Activated CD4-positive, alpha-beta memory T cell treated with anti-CD3 and anti-CD28 coated beads for 36 hours (primary cell): Measurements from ENCODE around the gene PDYN. TPM values are rescaled to one million over a fixed set of nuclear protein-coding genes. Genes with fewer than 3 reads are reported as not detected.

ENCODE experiments used
- CTCF ChIA-PET: fragments of 350-600 bp; sonication (Branson Sonifier 250); formaldehyde crosslinking; loops from one replicate; lab custom pipeline; 2021; ENCODE audit warnings: antibody characterized with exemption, inconsistent platforms; lab: Charles Lee
- POLR2A ChIA-PET: fragments of 350-600 bp; sonication (Branson Sonifier 250); formaldehyde crosslinking; loops from one replicate; lab custom pipeline; 2021; ENCODE audit warnings: antibody characterized with exemption; lab: Charles Lee
- DNase-seq: peaks from one replicate; pipeline ENCODE4 v3.0.0-alpha.2; 2020
- H3K27ac Mint-ChIP-seq: one replicate; pipeline ENCODE4 v1.8.0; 2021; ENCODE audit warnings: mixed read lengths
- H3K27me3 Mint-ChIP-seq: one replicate; pipeline ENCODE4 v1.8.0; 2021; ENCODE audit warnings: mixed read lengths
- H3K36me3 Mint-ChIP-seq: one replicate; pipeline ENCODE4 v1.8.0; 2021; ENCODE audit warnings: mixed read lengths
- H3K4me1 Mint-ChIP-seq: one replicate; pipeline ENCODE4 v1.8.0; 2021; ENCODE audit warnings: low read depth, mixed read lengths
- H3K4me3 Mint-ChIP-seq: one replicate; pipeline ENCODE4 v1.8.0; 2021; ENCODE audit warnings: mild to moderate bottlenecking, mixed read lengths
- H3K9me3 Mint-ChIP-seq: one replicate; pipeline ENCODE4 v1.8.0; 2021; ENCODE audit warnings: mixed read lengths
- intact Hi-C: fragments of 100-400 bp; cut with micrococcal nuclease; formaldehyde crosslinking; loops from one replicate; pipeline ENCODE4 v1.15.1; 2023
- total RNA-seq, 2 experiments: library from RNA; stranded (reverse); gene quantifications; one replicate each; pipeline ENCODE4 v1.2.3, GENCODE V29; 2021

PDYN gene
- total RNA-seq, 2 experiments from 2014 or later = not detected

- no peak for DNase-seq
- no peak overlapping the region for H3K4me3 Mint-ChIP-seq
- no peaks in the 10 kb centered on the region for H3K9me3 Mint-ChIP-seq
- no peaks in the 10 kb centered on the region for H3K36me3 Mint-ChIP-seq
- ChIA-PET CTCF (interaction anchor here (0.6 kb wide), 1 partner anchor 363 kb away, joined by 3 read pairs; no protein-coding TSS in a partner anchor), POLR2A (no interaction called here)
- intact Hi-C loops = no loop called here
- no peak overlapping the region for H3K27ac Mint-ChIP-seq
- peaks cover 17% of the 10 kb centered on the region for H3K27me3 Mint-ChIP-seq
- no peaks in the 10 kb centered on the region for H3K4me1 Mint-ChIP-seq
These were observed 55.2 kb downstream of the PDYN start for GRCh38 chr20:1938464-1939269.

- ChIA-PET CTCF (no interaction called here), POLR2A (no interaction called here)
- intact Hi-C loops = no loop called here
These were observed 56.4 kb downstream of the PDYN start for GRCh38 chr20:1937316-1937976.

GRCh38 chr20:1935696-1936366, 58.0 kb downstream of the PDYN start:
- Mint-ChIP-seq H3K27me3 (peaks cover 27% of the 10 kb centered on the region), H3K9me3 (no peaks in the 10 kb centered on the region), H3K4me3 (no peak overlapping the region), H3K27ac (no peak overlapping the region), H3K4me1 (no peaks in the 10 kb centered on the region), H3K36me3 (no peaks in the 10 kb centered on the region)
- CTCF ChIA-PET = interaction anchor here (1.7 kb wide), 1 partner anchor 159 kb away, joined by 4 read pairs; no protein-coding TSS in a partner anchor
- POLR2A ChIA-PET = no interaction called here
- DNase-seq = no peak
- intact Hi-C loops = no loop called here

More at GRCh38 chr20:1937316-1937976, 56.4 kb downstream of the PDYN start:
- Mint-ChIP-seq H3K4me1 (no peaks in the 10 kb centered on the region), H3K9me3 (no peaks in the 10 kb centered on the region), H3K27ac (no peak overlapping the region), H3K27me3 (peaks cover 20% of the 10 kb centered on the region), H3K36me3 (no peaks in the 10 kb centered on the region), H3K4me3 (no peak overlapping the region)
- DNase-seq = no peak

GRCh38 chr20:1934721-1935573, 58.9 kb downstream of the PDYN start:
- Mint-ChIP-seq H3K4me1 (no peaks in the 10 kb centered on the region), H3K27me3 (peaks cover 28% of the 10 kb centered on the region), H3K27ac (no peak overlapping the region), H3K36me3 (no peaks in the 10 kb centered on the region), H3K4me3 (no peak overlapping the region), H3K9me3 (no peaks in the 10 kb centered on the region)
- intact Hi-C loops = no loop called here
- CTCF ChIA-PET = interaction anchor here (1.7 kb wide), 1 partner anchor 158 kb away, joined by 4 read pairs; no protein-coding TSS in a partner anchor
- no peak for DNase-seq
- POLR2A ChIA-PET = no interaction called here

GRCh38 chr20:1934156-1934555, 59.7 kb downstream of the PDYN start:
- Mint-ChIP-seq H3K36me3 (no peaks in the 10 kb centered on the region), H3K4me3 (no peak overlapping the region), H3K9me3 (no peaks in the 10 kb centered on the region), H3K27ac (no peak overlapping the region), H3K4me1 (no peaks in the 10 kb centered on the region), H3K27me3 (peaks cover 29% of the 10 kb centered on the region)
- intact Hi-C loops = no loop called here
- ChIA-PET CTCF (interaction anchor here (0.7 kb wide), 1 partner anchor 196 kb away, joined by 3 read pairs; no protein-coding TSS in a partner anchor), POLR2A (no interaction called here)
- DNase-seq = no peak

- Mint-ChIP-seq H3K4me3 (no peak overlapping the region), H3K27ac (no peak overlapping the region), H3K4me1 (no peaks in the 10 kb centered on the region), H3K36me3 (no peaks in the 10 kb centered on the region), H3K9me3 (no peaks in the 10 kb centered on the region), H3K27me3 (peaks cover 31% of the 10 kb centered on the region)
- ChIA-PET POLR2A (no interaction called here), CTCF (no interaction called here)
- intact Hi-C loops = no loop called here
- DNase-seq = no peak
These were observed 60.4 kb downstream of the PDYN start for GRCh38 chr20:1933465-1933870.

- no peaks in the 10 kb centered on the region for H3K4me1 Mint-ChIP-seq
- H3K9me3 Mint-ChIP-seq = no peaks in the 10 kb centered on the region
- peaks cover 29% of the 10 kb centered on the region for H3K27me3 Mint-ChIP-seq
- no peak overlapping the region for H3K27ac Mint-ChIP-seq
- no peak overlapping the region for H3K4me3 Mint-ChIP-seq
- ChIA-PET POLR2A (no interaction called here), CTCF (no interaction called here)
- no peak for DNase-seq
- H3K36me3 Mint-ChIP-seq = no peaks in the 10 kb centered on the region
- intact Hi-C loops = no loop called here
These were observed 60.9 kb downstream of the PDYN start for GRCh38 chr20:1932971-1933370.

GRCh38 chr20:1931830-1932229, 62.0 kb downstream of the PDYN start:
- Mint-ChIP-seq H3K36me3 (no peaks in the 10 kb centered on the region), H3K27me3 (peaks cover 29% of the 10 kb centered on the region), H3K4me3 (no peak overlapping the region), H3K27ac (no peak overlapping the region), H3K9me3 (no peaks in the 10 kb centered on the region), H3K4me1 (no peaks in the 10 kb centered on the region)
- no peak for DNase-seq
- intact Hi-C loops = no loop called here
- ChIA-PET POLR2A (no interaction called here), CTCF (no interaction called here)

- ChIA-PET POLR2A (no interaction called here), CTCF (no interaction called here)
- DNase-seq = no peak
- intact Hi-C loops = no loop called here
- no peak overlapping the region for H3K4me3 Mint-ChIP-seq
- no peaks in the 10 kb centered on the region for H3K36me3 Mint-ChIP-seq
- no peaks in the 10 kb centered on the region for H3K9me3 Mint-ChIP-seq
- H3K4me1 Mint-ChIP-seq = no peaks in the 10 kb centered on the region
- peaks cover 29% of the 10 kb centered on the region for H3K27me3 Mint-ChIP-seq
- no peak overlapping the region for H3K27ac Mint-ChIP-seq
These were observed 63.7 kb downstream of the PDYN start for GRCh38 chr20:1930165-1930564.

- Mint-ChIP-seq H3K9me3 (no peaks in the 10 kb centered on the region), H3K27ac (no peak overlapping the region), H3K27me3 (peaks cover 28% of the 10 kb centered on the region), H3K36me3 (no peaks in the 10 kb centered on the region), H3K4me1 (no peaks in the 10 kb centered on the region), H3K4me3 (no peak overlapping the region)
- intact Hi-C loops = no loop called here
- POLR2A ChIA-PET = no interaction called here
- CTCF ChIA-PET = no interaction called here
- no peak for DNase-seq
These were observed 64.4 kb downstream of the PDYN start for GRCh38 chr20:1929460-1929859.

- intact Hi-C loops = no loop called here
- Mint-ChIP-seq H3K27me3 (peaks cover 23% of the 10 kb centered on the region), H3K27ac (no peak overlapping the region), H3K36me3 (no peaks in the 10 kb centered on the region), H3K4me3 (no peak overlapping the region), H3K9me3 (no peaks in the 10 kb centered on the region), H3K4me1 (no peaks in the 10 kb centered on the region)
- no peak for DNase-seq
- ChIA-PET CTCF (no interaction called here), POLR2A (no interaction called here)
These were observed 65.1 kb downstream of the PDYN start for GRCh38 chr20:1928782-1929181.
